HepG2 (cell line): ENCODE results near the gene PAQR7. TPM values are rescaled to one million over a fixed set of nuclear protein-coding genes. Genes with fewer than 3 reads are reported as not detected.

ENCODE experiments used
- ATRX ChIP-seq: sonication (generic); formaldehyde crosslinking; IDR thresholded peaks from 2 replicates; pipeline ENCODE4 v1.4.0; 2020; ENCODE audit warnings: missing genetic modification reagents, borderline replicate concordance
- CHD2 ChIP-seq: IDR thresholded peaks from 2 replicates; pipeline ENCODE4 v1.6.1; 2011; ENCODE audit warnings: low read depth, low read length, improper control_type of control experiment
- CHD4 ChIP-seq: fragments of 200-600 bp; sonication (generic); IDR thresholded peaks from 2 replicates; pipeline ENCODE4 v1.7.0; 2017; ENCODE audit warnings: mild to moderate bottlenecking, low read length, borderline replicate concordance
- CREBL2 ChIP-seq: sonication (generic); formaldehyde crosslinking; IDR thresholded peaks from 2 replicates; pipeline ENCODE4 v1.8.1; 2023; ENCODE audit warnings: missing genetic modification reagents, mild to moderate bottlenecking, borderline replicate concordance
- DNMT1 ChIP-seq: sonication (generic); formaldehyde crosslinking; IDR thresholded peaks from 2 replicates; pipeline ENCODE4 v1.5.1; 2020; ENCODE audit warnings: mild to moderate bottlenecking, missing genetic modification reagents
- ESRRA ChIP-seq: sonication (generic); formaldehyde crosslinking; IDR thresholded peaks from 2 replicates; pipeline ENCODE4 v1.5.1; 2020; ENCODE audit warnings: mild to moderate bottlenecking, low read depth, missing genetic modification reagents
- FUBP1 ChIP-seq: sonication (generic); formaldehyde crosslinking; IDR thresholded peaks from 2 replicates; pipeline ENCODE4 v1.5.1; 2020; ENCODE audit warnings: missing genetic modification reagents, mild to moderate bottlenecking, borderline replicate concordance
- MEF2D ChIP-seq: sonication (generic); formaldehyde crosslinking; IDR thresholded peaks from 2 replicates; pipeline ENCODE4 v1.5.1; 2020; ENCODE audit warnings: mild to moderate bottlenecking, missing genetic modification reagents
- PBX3 ChIP-seq: sonication (generic); formaldehyde crosslinking; IDR thresholded peaks from 2 replicates; pipeline ENCODE4 v1.8.1; 2023; ENCODE audit warnings: missing genetic modification reagents, inconsistent platforms, borderline replicate concordance
- POLR2AphosphoS2 ChIP-seq: IDR thresholded peaks from 2 replicates; pipeline ENCODE4 v1.6.1; 2011; ENCODE audit warnings: low read depth, low read length, improper control_type of control experiment
- TAF1 ChIP-seq: sonication (generic); formaldehyde crosslinking; IDR thresholded peaks from 2 replicates; pipeline ENCODE4 v1.4.0; 2020; ENCODE audit warnings: missing genetic modification reagents
- XRCC5 ChIP-seq: fragments of 200-400 bp; formaldehyde crosslinking; optimal IDR thresholded peaks from 2 replicates; pipeline ENCODE3; 2017; ENCODE audit warnings: mild to moderate bottlenecking, low read length
- ZKSCAN8 ChIP-seq: IDR thresholded peaks from 2 replicates; pipeline ENCODE4 v1.6.1; 2016; ENCODE audit warnings: borderline replicate concordance, missing genetic modification reagents, missing compliant biosample characterization
- ZNF12 ChIP-seq: sonication (generic); formaldehyde crosslinking; IDR thresholded peaks from 2 replicates; pipeline ENCODE4 v1.5.0; 2020; ENCODE audit warnings: missing genetic modification reagents
- ZNF142 ChIP-seq: sonication (generic); formaldehyde crosslinking; IDR thresholded peaks from 2 replicates; pipeline ENCODE4 v1.4.0; 2020; ENCODE audit warnings: missing genetic modification reagents
- ZNF256 ChIP-seq: sonication (generic); formaldehyde crosslinking; conservative IDR thresholded peaks from 2 replicates; pipeline ENCODE4 v1.4.0; 2020; ENCODE audit warnings: missing genetic modification reagents
- ZNF569 ChIP-seq: sonication (generic); formaldehyde crosslinking; IDR thresholded peaks from 2 replicates; pipeline ENCODE4 v1.5.0; 2020; ENCODE audit warnings: mild to moderate bottlenecking, missing genetic modification reagents, moderate library complexity, borderline replicate concordance
- ZZZ3 ChIP-seq: sonication (generic); formaldehyde crosslinking; IDR thresholded peaks from 2 replicates; pipeline ENCODE4 v1.4.0; 2020; ENCODE audit warnings: missing genetic modification reagents, mild to moderate bottlenecking, borderline replicate concordance
- polyA plus RNA-seq, 8 experiments: library from polyadenylated mRNA; depleted of rRNA in 3 of 8; stranded (reverse) in 7 of 8; unstranded in 1 of 8; fragments of >200 nt; fragmentation: Illumina TruSeq in 4 of 8; extraction: Trizol in 4 of 8; gene quantifications; 2 replicates each; pipeline versions ENCODE4 v1.2.1 to v1.2.3, GENCODE V29; 2011 to 2016; ENCODE audit warnings: low read depth in 4 of 8, missing spikeins in 1 of 8, mixed read lengths in 1 of 8; ENCODE audit not compliant: insufficient read depth in 1 of 8
- total RNA-seq, 5 experiments: library from RNA; depleted of rRNA; stranded (reverse); fragments of >200 nt; fragmentation: Illumina TruSeq; extraction: Trizol; gene quantifications; 2 replicates each; pipeline ENCODE4 v1.2.3, GENCODE V29; 2016; ENCODE audit warnings: low read depth in 1 of 5

The PAQR7 gene
- total and polyA plus RNA-seq, 2 of the 13 experiments (the other 11 are each of a cell fraction or from before 2014, with no cell fraction given), result 13.2 to 16.6 TPM

GRCh38 chr1:25819491-25820246 lies 55.8 kb downstream of the PAQR7 start, which contains the start of gene MTFR1L (continued):
- TF ChIP-seq MEF2D (CRISPR knock-in tag), result peak; percentile 80; the same call in 1 of the 2 replicates
- no peak for TF ChIP-seq POLR2AphosphoS2
- no peak for TF ChIP-seq PBX3 (CRISPR knock-in tag)
- no peak for TF ChIP-seq CHD4
- TF ChIP-seq ZKSCAN8 (CRISPR knock-in tag), result peak; percentile 38; the same call in 1 of the 2 replicates
- TF ChIP-seq ZNF569 (CRISPR knock-in tag), result 0 out of 2 replicates have a peak, but pooled peaks have one; percentile 20
- 0 out of 2 replicates have a peak, but pooled peaks have one; percentile 23 for TF ChIP-seq CREBL2 (CRISPR knock-in tag)
- no peak for TF ChIP-seq ATRX (CRISPR knock-in tag)
- TF ChIP-seq TAF1 (CRISPR knock-in tag), result peak; percentile 83
- TF ChIP-seq FUBP1 (CRISPR knock-in tag), result no peak
- TF ChIP-seq XRCC5, result peak; percentile 14
- TF ChIP-seq ESRRA, result peak; percentile 96
- peak; percentile 45; the same call in 1 of the 2 replicates for TF ChIP-seq ZNF12 (CRISPR knock-in tag)
- TF ChIP-seq ZZZ3 (CRISPR knock-in tag), result no peak
- TF ChIP-seq CHD2, result peak; percentile 96
- TF ChIP-seq ZNF256 (CRISPR knock-in tag), result no peak
- TF ChIP-seq DNMT1 (CRISPR knock-in tag), result no peak; the same call in 1 of the 2 replicates
- TF ChIP-seq ZNF142, result no peak; the same call in 1 of the 2 replicates
